ENCODE measurements around the gene DUSP15. TPM values are rescaled to one million over a fixed set of nuclear protein-coding genes. Genes with fewer than 3 reads are reported as not detected.

DUSP15 gene
- total and polyA plus RNA-seq, 2 of the 8 experiments (the other 6 are each of a cell fraction or from before 2014, with no cell fraction given): 0.91 to 3.2 TPM

DNA sequence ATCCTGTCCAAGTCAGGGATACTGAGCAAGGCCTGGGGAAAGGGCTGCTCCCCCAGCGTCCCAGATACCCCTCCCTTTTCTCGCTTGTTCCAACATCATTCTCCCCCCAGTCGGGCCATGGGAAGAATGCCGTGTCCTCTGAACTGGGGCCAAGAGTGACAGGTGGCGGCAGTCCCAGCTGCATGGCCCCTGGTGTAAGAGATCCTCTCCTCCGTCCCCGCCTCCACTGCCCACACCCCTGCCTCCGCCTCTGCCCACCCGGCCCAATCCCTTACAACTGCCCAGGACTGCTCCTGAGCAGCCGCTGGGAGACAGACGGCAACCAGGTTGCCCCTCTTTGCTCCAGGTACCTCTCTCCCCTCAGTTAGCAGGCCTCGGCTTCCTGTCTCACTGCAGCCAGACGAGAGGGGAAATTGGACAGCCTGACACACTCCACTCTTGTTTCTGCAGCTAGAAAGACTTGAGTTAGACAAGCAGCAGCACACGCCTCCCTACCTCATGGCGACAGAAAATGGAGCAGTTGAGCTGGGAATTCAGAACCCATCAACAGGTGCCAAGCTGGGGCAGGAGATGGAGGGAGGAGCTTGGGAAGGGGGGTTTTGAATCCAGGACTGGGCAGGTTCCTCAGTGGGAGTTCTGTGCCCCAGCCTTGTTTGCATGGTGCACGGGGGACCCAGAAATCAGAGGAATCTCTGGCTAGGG lies 51.1 kb downstream of the DUSP15 start, which contains the start of gene MYLK2:
MYLK2 (plus strand) TSS at position 274 of the 702 bp plus-strand sequence; CDS start at position 499, 225 bp downstream.
- 85% methylated on average over 15 of the region's 16 CpGs; no CpG with 5 or more reads in 1 of the 2 experiments for WGBS, 2 experiments (ENCODE audit: extremely low coverage in 1 of 2, insufficient coverage in 1 of 2, insufficient read length in 1 of 2, insufficient replicate concordance in 2 of 2, low coverage in 1 of 2, low lambda C conversion rate in 2 of 2, missing lambda C conversion rate in 1 of 2)
- no peaks in the 10 kb centered on the region for H4K20me1 ChIP-seq (replicated peaks in 1 of 2; ENCODE audit: control insufficient read depth in 1 of 2, insufficient read depth in 2 of 2, low read length in 2 of 2)
- H3K4ac ChIP-seq (replicated peaks; ENCODE audit: insufficient read length, low read depth, low read length): no peak within 1 kb of the TSS
- no peak within 1 kb of the TSS for H3K23ac ChIP-seq (ENCODE audit: insufficient read length)
- no peak within 1 kb of the TSS for H3K56ac ChIP-seq (replicated peaks; ENCODE audit: insufficient read length, low read depth, low read length)
- no peak within 1 kb of the TSS for H3K4me2 ChIP-seq (ENCODE audit: insufficient read depth in 1 of 2, low read depth in 2 of 2, low read length in 2 of 2)
- FAIRE-seq (no peak), DNase-seq (ENCODE audit: low read depth in 1 of 2, low spot score in 2 of 2) (no peak)
- H4K91ac ChIP-seq (replicated peaks; ENCODE audit: insufficient read length, low read length): no peak within 1 kb of the TSS
- H2BK120ac ChIP-seq (replicated peaks; ENCODE audit: low read depth, low read length): no peak within 1 kb of the TSS
- H4K8ac ChIP-seq (ENCODE audit: extremely low read depth, insufficient read depth, low read length): no peak within 1 kb of the TSS
- H2BK5ac ChIP-seq (ENCODE audit: low read depth, low read length): no peak within 1 kb of the TSS
- CTCF ChIA-PET (ENCODE audit: partially characterized antibody): interaction anchor here (0.6 to 5.5 kb wide), 8 partner anchors 11 to 223 kb away, joined by 3 to 19 read pairs (median 4); no protein-coding TSS in a partner anchor
- TF ChIP-seq RNF2 (IDR thresholded peaks at IDR 0.05; ENCODE audit: borderline replicate concordance, low read depth, low read length, missing control alignments, poor library complexity, severe bottlenecking) (no peak), KDM1A (IDR thresholded peaks at IDR 0.05; ENCODE audit: borderline replicate concordance, low read length) (peak; percentile 61)
- H3K14ac ChIP-seq (ENCODE audit: insufficient read length): no peak within 1 kb of the TSS
- no peak within 1 kb of the TSS for H2AFZ ChIP-seq (ENCODE audit: low read length)
- H2AK5ac ChIP-seq (ENCODE audit: low read depth, low read length): no peak within 1 kb of the TSS
- H3K27me3 ChIP-seq (replicated peaks in 1 of 4; ENCODE audit: control insufficient read depth in 3 of 4, extremely low read depth in 1 of 4, insufficient read depth in 3 of 4, low read length in 3 of 4): no peaks in the 10 kb centered on the region
- H3K23me2 ChIP-seq (ENCODE audit: low read depth, low read length): no peaks in the 10 kb centered on the region
- no peak within 1 kb of the TSS for H3K27ac ChIP-seq (ENCODE audit: low read depth, low read length)
- H3K9me3 ChIP-seq (ENCODE audit: insufficient read depth in 2 of 2, low read depth in 1 of 2, low read length in 1 of 2): no peaks in the 10 kb centered on the region
- no peak within 1 kb of the TSS for H2BK12ac ChIP-seq (ENCODE audit: low read depth, low read length)
- no peak within 1 kb of the TSS for H2BK20ac ChIP-seq (ENCODE audit: low read length)
- no peaks in the 10 kb centered on the region for H3K79me2 ChIP-seq (ENCODE audit: control insufficient read depth in 1 of 2, insufficient read depth in 2 of 2, low read length in 2 of 2)
- H3K9ac ChIP-seq (replicated peaks in 1 of 4; ENCODE audit: extremely low read depth in 1 of 4, low read depth in 3 of 4, low read length in 3 of 4): no peak within 1 kb of the TSS
- H3K4me1 ChIP-seq (replicated peaks in 1 of 4; ENCODE audit: control insufficient read depth in 3 of 4, insufficient read depth in 4 of 4, low read length in 3 of 4): peaks cover 4 to 16% (median 10%) of the 10 kb centered on the region in 4 experiments; a peak in 6 of 7 replicates
- H4K5ac ChIP-seq (ENCODE audit: insufficient read length, low read depth, low read length): no peak within 1 kb of the TSS
- no peak within 1 kb of the TSS for H3K18ac ChIP-seq (ENCODE audit: extremely low read depth, low read length)
- H3K36me3 ChIP-seq (ENCODE audit: control insufficient read depth in 2 of 4, insufficient read depth in 4 of 4, low read length in 3 of 4): no peaks in the 10 kb centered on the region
- H2BK15ac ChIP-seq (ENCODE audit: low read length): no peak within 1 kb of the TSS
- no peak within 1 kb of the TSS for H3K4me3 ChIP-seq (ENCODE audit: extremely low read depth in 1 of 4, insufficient read depth in 2 of 4, low read depth in 3 of 4, low read length in 4 of 4)
- H3K79me1 ChIP-seq (ENCODE audit: low read depth, low read length): no peaks in the 10 kb centered on the region
- POLR2A ChIA-PET (ENCODE audit: partially characterized antibody): no interaction called here

All from H1 (cell line).